OCI-M2 (cell line): Measurements from ENCODE around the gene PLB1.

Experiments
- DNase-seq: peaks from one replicate; lab custom pipeline; 2025; ENCODE audit not compliant: unreplicated experiment; lab: John Stamatoyannopoulos, UW

PLB1 gene

DNA sequence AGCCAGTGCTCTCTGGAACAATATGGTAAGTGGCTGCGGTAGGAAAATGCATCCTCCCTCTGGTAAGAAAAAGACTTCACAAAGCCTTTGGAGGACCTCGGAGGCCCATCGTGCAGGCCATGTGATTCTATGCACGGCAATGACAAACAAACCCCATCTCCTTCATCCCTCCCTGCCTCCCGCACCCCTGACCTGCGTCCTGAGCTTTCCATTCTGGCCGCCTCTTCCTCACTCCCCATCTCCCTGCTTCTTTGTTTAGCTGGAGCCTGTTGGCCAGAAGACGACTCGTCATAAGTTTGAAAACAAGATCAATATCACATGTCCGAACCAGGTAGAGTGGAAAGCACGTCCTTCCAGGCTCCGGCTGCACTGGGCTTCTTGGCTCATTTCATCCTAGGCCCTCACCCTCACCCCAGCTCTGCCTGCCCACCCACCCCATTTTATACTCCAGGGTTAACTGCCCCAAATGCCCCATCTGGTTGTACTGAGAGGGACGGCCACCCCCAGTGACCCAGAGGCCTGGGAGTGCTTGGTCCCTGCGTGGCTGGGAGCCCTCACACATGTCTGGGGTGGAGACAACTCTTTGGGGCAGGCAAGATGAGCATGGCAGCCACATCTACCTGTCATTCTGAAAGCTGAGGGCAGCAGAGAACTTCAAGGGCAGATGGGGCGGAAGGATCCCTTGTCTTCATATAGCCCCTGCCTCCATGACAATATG is 94.0 kb downstream of the PLB1 start:
- no peak for DNase-seq

DNA sequence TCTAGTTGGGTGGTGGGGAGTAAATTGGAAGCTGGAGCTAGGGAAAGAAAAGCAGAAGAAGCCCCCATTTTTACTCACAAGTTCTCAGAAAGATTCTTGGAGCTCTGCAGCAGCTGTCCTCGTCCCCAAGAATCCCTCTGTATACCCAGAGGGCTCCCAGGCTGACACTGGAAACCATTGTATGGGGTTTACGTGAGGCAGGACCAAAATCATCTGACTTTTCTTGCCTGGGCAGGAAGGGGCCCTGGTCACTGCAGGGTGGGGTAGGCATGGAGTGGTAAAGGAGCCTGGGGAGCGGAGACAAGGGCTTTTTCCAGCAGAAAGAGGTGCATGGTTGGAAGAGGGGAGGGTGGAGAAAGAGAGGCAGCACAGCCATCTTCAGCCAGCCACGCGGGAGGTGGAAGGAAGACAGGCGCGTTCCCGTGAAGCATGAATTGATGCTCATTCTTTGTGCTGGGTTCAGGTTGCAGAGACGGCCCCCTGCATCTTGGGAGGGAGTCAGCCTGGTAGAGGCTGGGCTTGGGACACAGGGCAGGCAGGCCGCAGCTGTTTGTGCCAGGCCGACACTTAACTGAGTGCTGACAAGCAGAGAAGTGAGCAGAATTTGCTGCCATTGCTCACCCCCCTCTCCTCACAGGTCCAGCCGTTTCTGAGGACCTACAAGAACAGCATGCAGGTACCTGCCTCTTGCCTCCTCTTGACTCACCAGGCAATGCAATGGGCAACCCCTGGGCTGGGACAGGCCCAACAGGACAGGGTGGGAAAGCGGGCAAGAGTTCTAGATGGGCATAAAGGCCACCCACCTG is 94.8 kb downstream of the PLB1 start:
- no peak for DNase-seq

DNA sequence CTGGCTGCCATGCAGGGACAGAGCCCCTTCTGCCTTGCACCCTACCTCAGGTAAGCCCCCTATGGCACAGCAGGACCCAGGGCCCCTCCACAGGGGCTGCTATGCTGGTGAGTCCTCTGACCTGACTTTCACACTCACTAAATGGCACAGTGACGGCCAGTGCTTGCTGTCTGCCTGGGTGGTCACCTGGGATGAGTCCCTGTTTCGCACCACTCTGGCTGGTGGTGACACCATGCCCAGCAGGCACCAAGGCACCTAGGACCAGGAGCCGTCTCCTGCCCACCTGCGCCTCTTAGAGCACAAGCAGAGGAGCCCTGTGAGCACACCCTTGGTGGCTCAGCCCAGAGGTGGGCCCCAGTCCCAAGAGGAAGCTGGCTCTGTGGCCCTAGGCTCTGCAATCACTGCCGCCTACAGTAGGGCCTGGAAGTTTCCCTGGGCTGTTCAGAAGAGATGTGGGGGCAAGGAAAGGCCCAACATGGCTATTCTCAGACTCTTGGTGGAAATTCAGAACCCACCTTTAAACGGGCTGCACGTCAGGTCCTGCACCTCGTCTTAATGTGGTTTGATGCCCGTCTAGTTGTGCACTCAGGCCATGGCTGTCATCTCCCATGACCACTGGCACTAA is 96.0 kb downstream of the PLB1 start:
- DNase-seq, result no peak

DNA sequence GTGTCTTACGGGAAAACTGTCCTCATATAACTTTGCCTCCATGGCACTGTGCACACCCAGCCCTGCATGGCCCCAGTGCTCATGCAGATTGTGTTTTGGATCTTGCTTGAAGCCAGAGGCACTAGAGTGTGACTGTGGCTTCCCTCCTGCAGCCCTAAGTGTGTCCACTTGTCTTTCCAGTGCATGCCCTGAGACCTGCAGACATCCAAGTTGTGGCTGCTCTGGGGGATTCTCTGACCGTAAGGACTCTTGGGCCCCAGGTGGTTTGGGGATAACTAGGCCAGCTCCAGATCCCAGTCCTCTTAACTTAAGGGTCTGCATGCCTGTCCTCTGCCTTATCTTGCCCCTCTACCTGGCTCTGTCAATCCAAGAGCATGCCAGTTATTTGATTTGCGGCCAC is 96.6 kb downstream of the PLB1 start:
- no peak for DNase-seq

DNA sequence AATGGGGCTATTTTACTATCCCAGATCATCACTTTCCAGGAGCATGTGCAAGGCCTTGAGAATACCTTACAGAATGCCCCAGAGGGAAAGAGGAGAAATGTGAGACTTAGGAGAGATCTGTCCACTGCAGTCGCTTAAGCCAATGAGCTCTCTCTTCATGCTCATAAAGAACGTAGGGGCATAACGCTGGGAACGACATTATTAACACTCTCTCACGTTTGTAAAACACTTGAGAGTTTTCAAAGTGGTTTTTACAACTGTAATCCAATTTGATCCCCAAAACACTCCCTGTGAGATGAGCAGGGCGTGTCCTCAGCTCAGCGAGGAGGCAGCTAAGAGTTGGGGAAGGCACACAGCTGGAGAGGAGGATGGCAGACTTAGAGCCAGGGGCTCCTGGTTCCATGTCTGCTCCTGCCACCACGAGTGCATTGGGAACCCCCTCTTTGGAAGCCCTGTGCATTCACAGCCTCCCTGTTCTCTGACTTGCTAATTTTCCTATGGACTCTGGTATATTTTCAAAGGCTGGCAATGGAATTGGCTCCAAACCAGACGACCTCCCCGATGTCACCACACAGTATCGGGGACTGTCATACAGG is 97.4 kb downstream of the PLB1 start:
- DNase-seq, result no peak

DNA sequence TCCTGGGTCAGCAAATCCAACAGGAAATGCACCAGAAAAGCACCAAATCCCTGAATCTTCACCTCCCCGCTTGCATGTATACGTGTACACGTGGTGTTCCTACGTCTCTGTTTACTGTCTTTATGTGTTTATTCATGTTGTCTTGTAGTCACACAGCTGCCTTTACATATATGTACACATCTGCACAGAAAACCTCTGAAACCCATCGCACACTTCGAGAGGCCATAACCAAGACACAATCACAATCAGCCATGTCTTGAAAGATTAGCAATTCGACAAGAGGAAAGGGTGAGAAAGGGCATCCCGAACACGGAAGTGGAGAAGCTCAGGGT is 98.1 kb downstream of the PLB1 start:
- no peak for DNase-seq

DNA sequence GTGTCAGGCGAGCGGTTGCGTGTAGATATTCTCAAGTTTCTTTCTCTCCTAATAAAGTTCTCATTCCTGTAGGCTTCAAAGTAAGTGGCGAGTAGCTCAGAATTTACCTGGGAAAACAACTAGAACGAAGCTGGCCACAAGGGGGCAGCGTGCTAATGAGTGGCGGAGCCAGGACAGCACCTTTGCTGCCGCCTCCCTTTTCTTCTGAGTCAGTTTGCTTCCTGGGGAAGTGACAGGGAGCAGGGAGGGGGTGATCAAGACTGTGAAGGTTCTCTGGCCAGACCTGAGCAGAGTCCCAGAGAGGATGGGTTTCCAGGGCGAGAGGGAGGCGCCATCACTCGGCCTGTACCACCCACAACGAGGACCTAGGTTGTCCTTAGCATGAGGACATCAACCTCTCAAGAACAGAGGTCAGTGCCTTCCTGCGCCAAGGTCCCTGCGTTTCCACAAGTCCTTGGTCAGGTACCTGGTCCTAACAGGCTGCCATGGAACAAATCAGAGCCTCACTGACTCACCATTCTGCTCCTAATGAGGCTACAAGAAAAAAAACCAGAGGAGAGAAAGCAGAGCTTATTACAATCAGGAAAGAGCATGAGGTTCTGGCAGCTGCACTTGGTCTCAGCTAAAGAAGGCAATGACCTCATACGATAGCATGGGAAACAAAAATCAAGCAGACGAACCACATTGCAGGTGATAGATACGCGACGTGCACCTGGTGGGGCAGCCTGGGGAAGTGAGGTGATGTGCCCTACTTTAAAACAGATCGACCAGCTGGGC is 98.7 kb downstream of the PLB1 start:
- DNase-seq, result peak; percentile 15

DNA sequence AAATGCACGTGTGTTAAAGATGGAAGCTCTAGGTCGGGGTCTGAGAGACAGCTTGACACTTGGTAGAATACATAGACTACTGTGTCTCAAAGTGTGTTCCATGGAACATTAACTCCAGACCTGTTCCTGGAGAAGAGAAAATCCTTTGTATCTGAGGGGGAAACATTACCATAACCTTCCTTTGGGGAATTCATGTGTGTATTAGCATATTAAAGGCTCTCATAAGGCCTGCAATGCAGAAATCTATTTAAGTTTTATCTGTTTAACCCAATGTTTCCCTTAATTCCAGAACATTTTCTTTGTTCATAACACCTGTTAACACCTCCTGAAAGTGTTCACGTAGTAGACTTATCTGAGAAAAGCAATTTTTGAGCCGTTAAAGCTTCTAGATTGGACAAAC is 99.5 kb downstream of the PLB1 start:
- no peak for DNase-seq

DNA sequence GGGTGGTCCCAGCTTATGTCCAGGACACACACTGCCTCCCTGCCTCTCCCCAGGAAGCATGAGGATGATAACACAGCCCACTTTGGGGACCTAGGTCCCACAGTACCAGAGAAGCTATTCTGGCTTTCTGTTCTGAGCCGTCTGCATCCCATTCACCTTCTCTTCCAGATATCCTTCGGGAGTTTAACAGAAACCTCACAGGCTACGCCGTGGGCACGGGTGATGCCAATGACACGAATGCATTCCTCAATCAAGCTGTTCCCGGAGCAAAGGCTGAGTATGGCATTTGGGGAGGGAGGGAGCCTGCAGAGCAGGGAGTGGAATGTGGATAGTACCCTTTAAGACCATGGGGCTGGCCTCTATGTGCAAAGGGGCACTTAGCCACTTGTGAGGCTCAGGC is 102.6 kb downstream of the PLB1 start:
- no peak for DNase-seq

DNA sequence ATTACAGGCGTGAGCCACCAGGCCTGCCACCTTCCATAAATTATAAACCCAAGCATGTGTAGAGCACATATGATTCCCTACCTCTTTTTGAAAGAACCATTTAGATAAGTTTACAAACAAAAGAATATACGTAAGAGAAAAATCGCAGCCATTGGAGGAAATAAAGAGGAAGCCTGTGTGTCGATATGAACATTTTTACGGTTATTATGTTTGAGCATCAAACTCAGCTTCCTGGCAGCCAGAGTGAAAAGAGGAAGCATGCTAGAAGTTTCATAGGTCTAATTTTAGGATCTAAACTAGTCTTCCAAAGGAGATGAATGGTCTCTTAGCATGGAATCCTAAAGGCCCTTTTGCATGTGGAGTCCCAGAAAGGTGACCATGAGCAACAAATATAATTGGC is 104.3 kb downstream of the PLB1 start:
- no peak for DNase-seq

DNA sequence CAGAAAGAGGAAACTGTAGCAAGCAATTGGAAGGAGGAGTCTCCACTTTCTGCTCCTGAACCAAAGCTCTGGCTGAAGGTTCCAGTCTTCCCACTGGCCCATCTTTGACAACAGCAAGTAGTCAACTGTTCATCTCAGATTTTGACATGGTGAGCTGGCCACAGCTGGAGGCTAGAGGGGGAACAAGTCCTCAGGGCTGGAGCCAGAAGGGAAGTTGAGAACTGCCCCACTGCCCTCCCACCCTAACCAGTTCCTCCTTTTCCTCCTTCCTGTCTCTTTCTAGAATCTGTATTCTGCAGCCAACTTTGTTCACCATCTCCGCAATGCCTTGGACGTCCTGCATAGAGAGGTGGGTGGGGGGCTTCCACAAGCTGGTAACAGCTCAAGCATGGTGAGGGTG is 105.8 kb downstream of the PLB1 start:
- DNase-seq, result no peak

DNA sequence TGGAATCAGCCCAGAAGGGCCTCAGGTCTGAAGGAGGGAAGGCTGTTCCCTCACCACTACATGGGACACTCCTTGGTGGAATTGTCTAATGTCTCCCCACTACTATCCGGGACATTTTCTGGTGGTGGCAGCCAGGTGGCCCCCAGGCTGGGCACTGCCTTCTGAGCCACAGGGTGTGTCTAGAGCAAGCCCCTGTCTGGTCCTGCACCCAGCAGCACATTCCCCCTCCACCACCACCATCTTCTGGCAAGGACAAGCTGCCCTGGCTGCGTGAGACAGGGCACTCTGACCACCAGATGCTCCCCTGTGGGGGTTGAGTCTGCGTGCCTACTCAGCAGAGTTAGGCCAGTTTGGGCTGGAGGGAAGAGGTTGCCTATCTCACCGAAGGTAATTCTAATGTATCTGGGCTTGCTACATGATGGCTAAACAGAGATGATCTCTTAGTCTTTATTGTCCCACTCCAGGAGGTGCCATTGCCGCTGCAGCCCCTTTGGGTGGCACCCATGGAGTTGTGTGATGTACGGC is 106.3 kb downstream of the PLB1 start:
- no peak for DNase-seq

DNA sequence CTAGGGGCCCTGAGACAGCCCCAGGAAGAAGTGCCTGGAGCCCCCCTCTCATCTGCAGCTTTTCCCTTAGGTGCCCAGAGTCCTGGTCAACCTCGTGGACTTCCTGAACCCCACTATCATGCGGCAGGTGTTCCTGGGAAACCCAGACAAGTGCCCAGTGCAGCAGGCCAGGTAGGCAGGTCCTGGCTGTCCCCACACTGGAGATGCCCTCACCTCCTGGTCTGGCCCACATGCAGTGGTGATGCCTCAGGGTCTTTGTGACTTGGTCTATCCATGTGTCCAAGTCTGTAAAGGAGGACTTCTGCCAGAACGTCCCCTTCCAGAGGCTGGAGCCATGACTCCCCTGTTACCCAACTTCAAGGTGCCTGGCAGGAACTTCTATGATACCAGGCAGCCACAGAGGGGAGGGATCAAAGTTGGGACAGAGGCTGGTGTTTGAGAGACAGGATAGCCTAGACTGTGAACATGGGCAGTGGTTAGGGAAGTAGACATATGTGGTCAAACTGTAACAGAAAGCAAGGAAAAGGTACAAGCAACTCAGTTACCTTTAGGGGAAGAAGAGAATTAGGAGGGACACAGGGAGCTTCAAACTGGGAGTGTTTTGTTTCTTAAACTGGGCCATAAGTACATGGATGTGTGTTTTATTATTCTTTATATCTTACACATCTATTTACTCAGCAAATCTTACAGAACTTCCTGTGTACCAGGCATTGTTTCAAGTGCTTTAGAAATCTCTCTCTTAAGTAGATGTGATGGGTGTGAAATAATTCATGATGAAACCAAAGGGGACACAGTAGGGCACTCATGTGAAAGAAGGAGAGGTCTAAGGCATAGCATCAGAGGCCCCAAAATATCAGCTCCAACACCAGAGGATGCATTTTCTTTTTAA is 107.1 kb downstream of the PLB1 start:
- no peak for DNase-seq

DNA sequence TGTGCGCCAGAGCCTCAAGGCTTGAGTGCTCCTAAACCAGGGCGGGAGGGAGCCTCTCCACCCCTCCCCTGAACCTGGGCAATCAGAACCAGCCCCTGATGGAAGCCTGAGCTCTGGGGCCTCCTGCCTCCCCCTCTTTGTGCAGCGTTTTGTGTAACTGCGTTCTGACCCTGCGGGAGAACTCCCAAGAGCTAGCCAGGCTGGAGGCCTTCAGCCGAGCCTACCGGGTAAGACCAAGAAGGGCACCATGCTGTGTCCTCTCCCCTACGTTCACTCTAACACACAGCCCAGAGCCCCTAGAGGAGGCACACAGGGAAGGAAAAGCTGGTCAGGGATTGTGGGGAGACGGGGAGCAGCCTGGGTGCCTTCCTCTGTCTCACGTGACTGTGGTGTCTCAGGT is 108.0 kb downstream of the PLB1 start:
- DNase-seq, result no peak

DNA sequence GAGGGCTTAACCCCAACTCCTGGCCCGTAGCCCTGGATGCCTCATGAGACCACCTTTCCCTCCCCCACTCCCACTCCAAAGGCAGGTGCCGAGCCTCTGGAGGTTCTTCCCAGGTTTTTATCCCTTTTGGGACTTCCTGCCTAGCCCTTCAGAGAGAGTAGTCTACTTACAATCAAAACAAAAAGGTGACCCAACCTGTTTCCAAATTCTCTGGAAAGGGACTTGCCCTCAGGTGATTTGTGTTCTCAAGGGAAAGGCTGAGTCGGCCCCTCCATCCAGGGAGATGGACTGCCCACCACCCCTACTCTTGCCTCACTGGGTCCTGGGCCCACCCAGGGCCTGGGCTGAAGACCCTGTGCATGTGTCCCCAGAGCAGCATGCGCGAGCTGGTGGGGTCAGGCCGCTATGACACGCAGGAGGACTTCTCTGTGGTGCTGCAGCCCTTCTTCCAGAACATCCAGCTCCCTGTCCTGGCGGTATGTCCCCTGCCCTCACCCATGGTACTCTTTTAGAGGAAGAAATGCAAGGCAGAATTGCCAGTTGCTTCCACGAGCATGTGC is 108.5 kb downstream of the PLB1 start:
- no peak for DNase-seq

DNA sequence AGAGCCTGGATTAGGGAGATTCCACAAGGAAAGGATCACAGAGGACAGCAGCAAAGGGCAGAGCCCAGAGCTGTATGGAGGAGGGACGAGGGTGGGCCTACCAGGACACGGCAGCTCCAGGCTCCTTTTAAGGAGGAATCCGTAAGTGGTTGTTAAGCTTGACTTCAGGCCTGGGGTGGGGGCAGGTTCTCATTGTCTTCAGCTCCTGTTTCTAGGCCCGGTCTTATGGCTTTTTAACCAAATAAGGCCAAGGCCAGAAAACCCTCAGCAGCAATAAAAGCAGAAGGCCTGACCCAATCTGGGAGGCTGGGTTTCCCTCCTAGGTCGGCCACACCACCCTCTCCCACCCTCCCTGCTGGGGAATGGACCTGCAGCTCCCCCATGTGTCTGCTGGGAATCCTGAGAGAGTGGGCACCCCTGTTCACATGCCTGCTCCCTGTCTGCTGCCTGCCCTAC is 111.2 kb downstream of the PLB1 start:
- no peak for DNase-seq

DNA sequence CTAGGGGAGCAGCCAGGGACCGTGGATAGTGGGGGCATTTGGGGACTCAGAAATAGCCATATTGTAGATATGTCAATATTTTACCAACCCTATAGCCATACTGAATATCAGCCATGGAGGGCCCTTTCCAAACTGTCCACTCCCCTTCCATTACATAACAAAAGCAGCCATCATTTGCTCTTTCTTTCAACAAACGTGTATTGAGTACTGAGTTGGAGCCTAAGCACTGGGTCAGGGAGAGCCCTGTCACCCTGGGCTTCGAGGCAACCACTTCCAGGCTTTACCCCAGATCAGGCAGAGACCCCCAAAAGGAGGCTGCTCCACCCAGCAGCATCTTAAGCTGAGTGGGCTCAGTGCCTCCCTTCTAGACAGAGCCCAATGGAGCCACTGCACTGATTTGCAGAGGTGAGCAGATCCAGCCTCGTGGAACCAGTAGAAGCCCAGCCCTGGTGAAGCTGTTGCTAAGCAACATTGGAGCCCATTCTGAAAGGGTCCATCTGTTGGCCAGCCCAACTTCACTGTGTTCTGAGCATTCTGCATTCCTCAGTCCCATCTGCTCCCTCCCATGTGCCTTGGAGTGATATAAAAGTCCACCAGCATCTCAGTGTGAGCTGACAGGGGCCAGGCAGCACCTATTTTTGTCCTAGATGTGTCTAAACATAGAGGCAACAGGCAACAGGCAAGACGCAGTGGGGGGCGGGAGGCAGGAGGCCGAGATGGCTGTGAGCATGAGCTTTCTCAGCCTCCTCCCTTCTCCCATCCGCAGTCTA is 112.1 kb downstream of the PLB1 start:
- DNase-seq, result no peak

DNA sequence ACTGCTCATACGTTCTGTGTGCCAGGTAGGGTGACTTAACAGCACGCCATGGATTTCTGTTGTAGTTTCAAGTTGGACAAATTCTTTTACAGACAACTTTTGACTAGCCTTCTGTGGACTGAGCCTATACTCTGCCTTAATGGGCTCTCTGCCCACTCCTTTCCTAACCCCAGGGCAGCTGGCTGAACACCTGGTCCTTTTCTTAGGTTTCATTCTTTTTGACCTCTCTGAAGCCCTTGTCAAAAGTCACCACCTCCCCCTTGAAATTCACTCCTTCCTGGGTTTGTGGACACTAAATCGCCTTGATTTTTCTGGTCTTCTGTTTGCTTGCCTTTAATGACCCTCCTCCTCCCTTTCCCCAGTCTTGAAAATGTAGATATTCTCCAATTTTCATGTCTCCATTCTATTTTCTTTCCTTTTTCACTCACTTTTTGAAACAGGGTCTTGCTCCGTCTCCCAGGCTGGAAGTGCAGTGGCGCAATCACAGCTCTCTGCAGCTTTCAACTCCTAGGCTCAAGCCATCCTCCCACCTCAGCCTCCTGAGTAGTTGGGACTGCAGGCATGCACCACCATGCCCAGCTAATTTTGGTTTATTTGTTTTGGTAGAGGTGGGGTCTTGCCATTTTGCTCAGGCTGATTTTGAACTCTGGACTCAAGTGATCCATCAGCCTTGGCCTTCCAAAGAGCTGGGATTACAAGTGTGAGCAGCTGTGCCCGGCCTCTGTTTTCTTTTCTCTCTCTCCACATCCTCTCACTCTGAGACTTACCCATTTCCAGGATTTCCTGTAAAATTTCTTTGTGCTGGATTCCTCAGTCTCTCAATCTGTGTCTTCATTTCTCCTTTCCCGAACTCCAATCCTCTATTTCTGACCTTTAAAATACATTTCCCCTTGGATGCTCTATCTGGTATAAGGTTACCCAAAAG is 112.9 kb downstream of the PLB1 start:
- no peak for DNase-seq
